Skeletal muscle satellite cell (primary cell): ENCODE results near the gene PTCD1.
A peak's percentile ranks its signal among the peaks of the same experiment; 100 is the strongest.
"Not testable (repeated sequence)": the region's sequence is repeated elsewhere in the genome, so short reads cannot be mapped to it uniquely, and the experiment has no call there.

Experiments used
- H3K27me3 ChIP-seq: 2 replicates; pipeline ENCODE4 v1.7.0; 2013; ENCODE audit warnings: low read length; ENCODE audit not compliant: control insufficient read depth, insufficient read depth
- H3K36me3 ChIP-seq: 2 replicates; pipeline ENCODE4 v1.7.0; 2013; ENCODE audit warnings: mild to moderate bottlenecking, control low read depth, low read length; ENCODE audit not compliant: insufficient read depth
- H3K4me1 ChIP-seq: 2 replicates; pipeline ENCODE4 v1.7.0; 2013; ENCODE audit warnings: low read length; ENCODE audit not compliant: control insufficient read depth, insufficient read depth
- H3K4me2 ChIP-seq: 2 replicates; pipeline ENCODE4 v1.7.0; 2013; ENCODE audit warnings: mild to moderate bottlenecking, low read length
- H3K4me3 ChIP-seq: 2 replicates; pipeline ENCODE4 v1.7.0; 2013; ENCODE audit warnings: low read length
- H3K9ac ChIP-seq: 2 replicates; pipeline ENCODE4 v1.7.0; 2013; ENCODE audit warnings: mild to moderate bottlenecking, low read depth, low read length, moderate library complexity
- H3K9me3 ChIP-seq: replicated peaks from 2 replicates; pipeline ENCODE4 v1.7.0; 2013; ENCODE audit warnings: mild to moderate bottlenecking, control low read depth, low read length

The PTCD1 gene

GRCh38 chr7:99446096-99446495 lies 7.5 kb upstream of the PTCD1 start:
- Histone ChIP-seq H3K27me3 (no peaks in the 10 kb centered on the region), H3K9me3 (no peaks in the 10 kb centered on the region), H3K4me2 (no peak overlapping the region), H3K9ac (no peak overlapping the region), H3K4me1 (peaks cover 5% of the 10 kb centered on the region), H3K36me3 (peaks cover 65% of the 10 kb centered on the region), H3K4me3 (no peak overlapping the region)

GRCh38 chr7:99440195-99440594 lies 1.6 kb upstream of the PTCD1 start:
- Histone ChIP-seq H3K4me3 (peak overlapping the region; percentile 88), H3K9ac (peak overlapping the region; percentile 94), H3K4me1 (peaks cover 20% of the 10 kb centered on the region), H3K9me3 (no peaks in the 10 kb centered on the region), H3K27me3 (no peaks in the 10 kb centered on the region), H3K36me3 (peaks cover 20% of the 10 kb centered on the region), H3K4me2 (peak overlapping the region; percentile 92)

- peaks cover 26% of the 10 kb centered on the region for H3K36me3 ChIP-seq
- peak overlapping the region; percentile 94 for H3K9ac ChIP-seq
- peaks cover 20% of the 10 kb centered on the region for H3K4me1 ChIP-seq
- peak overlapping the region; percentile 91 for H3K4me2 ChIP-seq
- no peaks in the 10 kb centered on the region for H3K9me3 ChIP-seq
- H3K4me3 ChIP-seq: peak overlapping the region; percentile 88
- no peaks in the 10 kb centered on the region for H3K27me3 ChIP-seq
Observed at GRCh38 chr7:99437946-99438572, 539 bp downstream of the PTCD1 start.

- no peak overlapping the region for H3K4me2 ChIP-seq
- no peak overlapping the region for H3K9ac ChIP-seq
- H3K4me3 ChIP-seq: no peak overlapping the region
- H3K4me1 ChIP-seq: peaks cover 6% of the 10 kb centered on the region
- H3K27me3 ChIP-seq: no peaks in the 10 kb centered on the region
- no peaks in the 10 kb centered on the region for H3K9me3 ChIP-seq
- H3K36me3 ChIP-seq: peaks cover 42% of the 10 kb centered on the region
Observed at GRCh38 chr7:99433158-99433557, 5.4 kb downstream of the PTCD1 start.

GRCh38 chr7:99431756-99432540 lies 6.7 kb downstream of the PTCD1 start:
- not testable (repeated sequence) for H3K4me2 ChIP-seq, H3K4me1 ChIP-seq, H3K9me3 ChIP-seq, H3K4me3 ChIP-seq, H3K27me3 ChIP-seq, H3K9ac ChIP-seq
- H3K36me3 ChIP-seq: peaks cover 42% of the 10 kb centered on the region

GRCh38 chr7:99429756-99430155 lies 8.8 kb downstream of the PTCD1 start:
- Histone ChIP-seq H3K9ac (no peak overlapping the region), H3K9me3 (no peaks in the 10 kb centered on the region), H3K27me3 (no peaks in the 10 kb centered on the region), H3K4me1 (no peaks in the 10 kb centered on the region), H3K36me3 (peaks cover 43% of the 10 kb centered on the region), H3K4me3 (no peak overlapping the region), H3K4me2 (no peak overlapping the region)

GRCh38 chr7:99428972-99429566 lies 9.5 kb downstream of the PTCD1 start:
- H3K4me1 ChIP-seq: no peaks in the 10 kb centered on the region
- H3K36me3 ChIP-seq: peaks cover 43% of the 10 kb centered on the region
- no peak overlapping the region for H3K4me3 ChIP-seq
- H3K27me3 ChIP-seq: no peaks in the 10 kb centered on the region
- no peak overlapping the region for H3K9ac ChIP-seq
- H3K9me3 ChIP-seq: no peaks in the 10 kb centered on the region
- H3K4me2 ChIP-seq: no peak overlapping the region

- Histone ChIP-seq H3K4me3 (no peak overlapping the region), H3K36me3 (peaks cover 39% of the 10 kb centered on the region)
Observed at GRCh38 chr7:99424932-99425730, 13.5 kb downstream of the PTCD1 start.

GRCh38 chr7:99422625-99423024 lies 16.0 kb downstream of the PTCD1 start:
- H3K27me3 ChIP-seq: no peaks in the 10 kb centered on the region
- no peak overlapping the region for H3K9ac ChIP-seq
- H3K4me3 ChIP-seq: no peak overlapping the region
- no peaks in the 10 kb centered on the region for H3K4me1 ChIP-seq
- peaks cover 50% of the 10 kb centered on the region for H3K36me3 ChIP-seq
- no peak overlapping the region for H3K4me2 ChIP-seq
- H3K9me3 ChIP-seq: no peaks in the 10 kb centered on the region

More at GRCh38 chr7:99424932-99425730, 13.5 kb downstream of the PTCD1 start:
- Histone ChIP-seq H3K9ac (no peak overlapping the region), H3K9me3 (no peaks in the 10 kb centered on the region), H3K27me3 (no peaks in the 10 kb centered on the region), H3K4me1 (no peaks in the 10 kb centered on the region), H3K4me2 (no peak overlapping the region)

GRCh38 chr7:99422186-99422585 lies 16.4 kb downstream of the PTCD1 start:
- Histone ChIP-seq H3K9me3 (no peaks in the 10 kb centered on the region), H3K4me1 (no peaks in the 10 kb centered on the region), H3K4me2 (no peak overlapping the region), H3K36me3 (peaks cover 54% of the 10 kb centered on the region), H3K9ac (no peak overlapping the region), H3K4me3 (no peak overlapping the region), H3K27me3 (no peaks in the 10 kb centered on the region)

GRCh38 chr7:99420986-99421385 lies 17.6 kb downstream of the PTCD1 start:
- Histone ChIP-seq H3K4me1 (no peaks in the 10 kb centered on the region), H3K9me3 (no peaks in the 10 kb centered on the region), H3K27me3 (no peaks in the 10 kb centered on the region), H3K9ac (no peak overlapping the region), H3K4me2 (no peak overlapping the region), H3K4me3 (no peak overlapping the region), H3K36me3 (peaks cover 65% of the 10 kb centered on the region)
